Ovary (tissue), 9 donors: Measurements from ENCODE around the gene YBX2. TPM values are rescaled to one million over a fixed set of nuclear protein-coding genes. Genes with fewer than 3 reads are reported as not detected.

Source experiments
- DNase-seq, 5 donors: peaks; one replicate each; pipeline ENCODE4 v3.0.0-alpha.2; 2019 to 2020
- H3K27ac ChIP-seq, 2 donors: fragments of 200-600 bp; one replicate each; pipeline versions ENCODE4 v1.5.1 to v1.8.0; 2019 to 2022
- H3K27me3 ChIP-seq: fragments of 200-600 bp; one replicate; pipeline ENCODE4 v1.8.0; 2022
- H3K36me3 ChIP-seq: fragments of 200-600 bp; sonication (generic); one replicate; pipeline ENCODE4 v1.5.1; 2019
- H3K4me1 ChIP-seq: one replicate; pipeline ENCODE4 v1.8.1; 2013; ENCODE audit warnings: mild to moderate bottlenecking, moderate library complexity; ENCODE audit not compliant: insufficient read depth
- H3K4me3 ChIP-seq: fragments of 200-600 bp; sonication (generic); one replicate; pipeline ENCODE4 v1.5.1; 2017
- H3K9me3 ChIP-seq, 2 donors: fragments of 200-600 bp in 1 of 2; sonication (generic) in 1 of 2; one replicate each; pipeline versions ENCODE4 v1.5.1 to v1.8.1; 2013 to 2019; ENCODE audit warnings: mild to moderate bottlenecking in 1 of 2, moderate library complexity in 1 of 2
- CTCF ChIP-seq, 3 donors: fragments of 450-650 bp in 2 of 3; fragments of 200-600 bp in 1 of 3; IDR thresholded peaks; one replicate each; pipeline versions ENCODE4 v1.5.1 to v1.8.0; 2016 to 2022; ENCODE audit warnings: antibody characterized with exemption in 3 of 3, mild to moderate bottlenecking in 1 of 3
- EP300 ChIP-seq: sonication (generic); formaldehyde crosslinking; IDR thresholded peaks from one replicate; pipeline ENCODE4 v1.6.1; 2017; ENCODE audit warnings: antibody characterized with exemption
- POLR2A ChIP-seq: fragments of 450-650 bp; IDR thresholded peaks from one replicate; pipeline ENCODE4 v1.6.1; 2017; ENCODE audit warnings: antibody characterized with exemption, mild to moderate bottlenecking, moderate library complexity
- WGBS, 3 donors: extraction: QIAGEN DNeasy Blood & Tissue Kit in 1 of 3; methylation state at CpG; one replicate each; pipeline versions ENCODE4 v1.1.5 to v1.1.7; 2013 to 2017; 5-methylcytosine and 5-hydroxymethylcytosine counted together
- intact Hi-C, 4 donors: fragments of 100-400 bp; cut with DNase I; formaldehyde crosslinking; loops; one replicate each; pipeline versions ENCODE4 v1.11.0 to v1.15.1; 2022 to 2023
- polyA plus RNA-seq, 2 donors: library from polyadenylated mRNA; stranded (reverse); fragments of 200-250 nt in 1 of 2; fragments of 350-450 nt in 1 of 2; fragmentation: Illumina TruSeq in 1 of 2; extraction: RNeasy Lipid Tissue Mini Kit (QIAGEN cat#74804) in 1 of 2; gene quantifications; one replicate each; pipeline ENCODE4 v1.2.3, GENCODE V29; 2013 to 2014
- total RNA-seq, 7 donors: library from RNA; depleted of rRNA in 2 of 7; stranded (reverse); fragments of >200 nt in 2 of 7; fragmentation: NEBNext Ultra II Directional in 3 of 7; extraction: Animal tissue kit (Norgen Biotek cat#: 25700) in 3 of 7; gene quantifications; one replicate each; pipeline versions ENCODE4 v1.1.0 to v1.2.4, GENCODE V29; 2016 to 2023
- donor health status: DM: no; HTN: no; CAD: no; lungs with moderate emphysema.
- donor health status: DM: no; HTN: no; CAD: no.
- donor health status: Bipolar disorder and iron deficiency.
- donor health status: DM: yes; HTN: yes; CAD: no.
- donor health status: DM: no; HTN: no; CAD: no.
- donor health status: DM: yes; HTN: yes; CAD: no.

YBX2 gene
- total and polyA plus RNA-seq, 9 donors = 0.30 to 1.8 (median 0.64) TPM; not detected in 3

- peak in 1 of 5 donors; percentile 58 for DNase-seq
- WGBS, 3 donors = 26 to 48% (median 43%) methylated on average over 11 of the region's 11 CpGs
- no peak overlapping the region for H3K4me3 ChIP-seq
- intact Hi-C loops = loop anchor here in 1 of 4 donors (5.0 kb wide), 1 partner anchor 251 kb away; the partner anchor contains the start of gene SLC16A11
- no peaks in the 10 kb centered on the region for H3K9me3 ChIP-seq
- peaks cover 9% of the 10 kb centered on the region for H3K4me1 ChIP-seq
- H3K27me3 ChIP-seq = peaks cover 3% of the 10 kb centered on the region
- H3K27ac ChIP-seq = no peak overlapping the region
- TF ChIP-seq CTCF (IDR thresholded peaks at IDR 0.05) (no peak), POLR2A (no peak), EP300 (no peak)
- no peaks in the 10 kb centered on the region for H3K36me3 ChIP-seq
Measured at GRCh38 chr17:7293159-7293558, 1.3 kb downstream of the YBX2 start.

GRCh38 chr17:7292729-7293128 lies 1.7 kb downstream of the YBX2 start:
- no peak overlapping the region for H3K27ac ChIP-seq
- intact Hi-C loops = loop anchor here in 1 of 4 donors (5.0 kb wide), 1 partner anchor 250 kb away; the partner anchor contains the start of gene SLC16A11
- no peaks in the 10 kb centered on the region for H3K36me3 ChIP-seq
- no peak overlapping the region for H3K4me3 ChIP-seq
- H3K9me3 ChIP-seq = no peaks in the 10 kb centered on the region
- WGBS, 3 donors = 16 to 20% (median 19%) methylated on average over 6 of the region's 6 CpGs
- peaks cover 9% of the 10 kb centered on the region for H3K4me1 ChIP-seq
- H3K27me3 ChIP-seq = peaks cover 3% of the 10 kb centered on the region
- peak in 1 of 5 donors; percentile 73 for DNase-seq
- no peak for TF ChIP-seq CTCF (IDR thresholded peaks at IDR 0.05)
- TF ChIP-seq POLR2A = no peak
- no peak for TF ChIP-seq EP300

- H3K27me3 ChIP-seq = peaks cover 3% of the 10 kb centered on the region
- H3K9me3 ChIP-seq = no peaks in the 10 kb centered on the region
- peaks cover 9% of the 10 kb centered on the region for H3K4me1 ChIP-seq
- WGBS, 3 donors = 76 to 80% (median 78%) methylated on average over 2 of the region's 2 CpGs
- TF ChIP-seq CTCF (IDR thresholded peaks at IDR 0.05) (no peak), POLR2A (no peak), EP300 (no peak)
- no peak overlapping the region for H3K4me3 ChIP-seq
- intact Hi-C loops = loop anchor here in 1 of 4 donors (5.0 kb wide), 1 partner anchor 250 kb away; the partner anchor contains the start of gene SLC16A11
- no peak overlapping the region for H3K27ac ChIP-seq
- no peak for DNase-seq
- no peaks in the 10 kb centered on the region for H3K36me3 ChIP-seq
Measured at GRCh38 chr17:7292194-7292593, 2.2 kb downstream of the YBX2 start.

GRCh38 chr17:7290685-7291084 lies 3.8 kb downstream of the YBX2 start:
- 73 to 76% (median 75%) methylated on average over 11 of the region's 11 CpGs for WGBS, 3 donors
- no peak for TF ChIP-seq EP300
- TF ChIP-seq POLR2A = no peak
- TF ChIP-seq CTCF (IDR thresholded peaks at IDR 0.05) = no peak
- Histone ChIP-seq H3K36me3 (no peaks in the 10 kb centered on the region), H3K9me3 (no peaks in the 10 kb centered on the region), H3K27me3 (peaks cover 3% of the 10 kb centered on the region), H3K27ac (no peak overlapping the region), H3K4me1 (peaks cover 9% of the 10 kb centered on the region), H3K4me3 (no peak overlapping the region)
- intact Hi-C loops = loop anchor here in 1 of 4 donors (5.0 kb wide), 1 partner anchor 248 kb away; the partner anchor contains the start of gene SLC16A11
- DNase-seq = no peak
